Stimulated activated naive CD8-positive, alpha-beta T cell treated with anti-CD3 and anti-CD28 coated beads, Interleukin-15, Interleukin-2, amounts not matched to agents 100 U/mL and 50 U/mL, for 24 hours (primary cell): Measurements from ENCODE around the gene CAND2.

Source experiments
- ATAC-seq: fragments of 150-1000 bp; cut with Tn5 transposase; one replicate; pipeline ENCODE4 v1.10.0; 2021
- DNase-seq: peaks from one replicate; pipeline ENCODE4 v3.0.0; 2021

The CAND2 gene

GRCh38 chr3:12796171-12797123 is at the start of gene CAND2:
Gene CAND2 (plus strand): TSS chr3:12796680. CDS start chr3:12796721, 41 bp downstream.
- ATAC-seq (peak; percentile 65), DNase-seq (peak; percentile 48)

- no peak for DNase-seq
- ATAC-seq = no peak
Measured at GRCh38 chr3:12748477-12748876, 48.0 kb upstream of the CAND2 start.

GRCh38 chr3:12750223-12750622 is 46.3 kb upstream of the CAND2 start:
- ATAC-seq = peak; percentile 21

GRCh38 chr3:12750658-12751071 is 45.8 kb upstream of the CAND2 start:
- ATAC-seq = peak; percentile 91

More at GRCh38 chr3:12750223-12750622, 46.3 kb upstream of the CAND2 start:
- no peak for DNase-seq

GRCh38 chr3:12751571-12751970 is 44.9 kb upstream of the CAND2 start:
- no peak for ATAC-seq
- DNase-seq = no peak

More at GRCh38 chr3:12750658-12751071, 45.8 kb upstream of the CAND2 start:
- peak; percentile 68 for DNase-seq

- ATAC-seq = no peak
- no peak for DNase-seq
Measured at GRCh38 chr3:12752102-12752501, 44.4 kb upstream of the CAND2 start.

- DNase-seq = peak; percentile 25
Measured at GRCh38 chr3:12752809-12753208, 43.7 kb upstream of the CAND2 start.

GRCh38 chr3:12753275-12754028 is 43.0 kb upstream of the CAND2 start:
- ATAC-seq = no peak
- no peak for DNase-seq

More at GRCh38 chr3:12752809-12753208, 43.7 kb upstream of the CAND2 start:
- ATAC-seq = peak; percentile 72

- no peak for ATAC-seq
- no peak for DNase-seq
Measured at GRCh38 chr3:12754313-12754712, 42.2 kb upstream of the CAND2 start.

GRCh38 chr3:12755754-12756153 is 40.7 kb upstream of the CAND2 start:
- no peak for DNase-seq
- ATAC-seq = no peak

- no peak for ATAC-seq
Measured at GRCh38 chr3:12756175-12756574, 40.3 kb upstream of the CAND2 start.

GRCh38 chr3:12756635-12757034 is 39.8 kb upstream of the CAND2 start:
- DNase-seq (no peak), ATAC-seq (no peak)

More at GRCh38 chr3:12756175-12756574, 40.3 kb upstream of the CAND2 start:
- no peak for DNase-seq

- DNase-seq (no peak), ATAC-seq (no peak)
Measured at GRCh38 chr3:12758025-12758781, 38.3 kb upstream of the CAND2 start.

- ATAC-seq = no peak
- no peak for DNase-seq
Measured at GRCh38 chr3:12759097-12759679, 37.3 kb upstream of the CAND2 start, which contains the start of gene TMEM40. Gene TMEM40 (minus strand): TSS chr3:12759259. CDS start chr3:12749832, 9,427 bp downstream.

- peak; percentile 10 for ATAC-seq
- DNase-seq = no peak
Measured at GRCh38 chr3:12759693-12760565, 36.6 kb upstream of the CAND2 start.

GRCh38 chr3:12764171-12764776 is 32.2 kb upstream of the CAND2 start:
- no peak for DNase-seq
- ATAC-seq = no peak

GRCh38 chr3:12766541-12766940 is 29.9 kb upstream of the CAND2 start:
- DNase-seq (no peak), ATAC-seq (no peak)

- DNase-seq (no peak), ATAC-seq (no peak)
Measured at GRCh38 chr3:12768579-12769527, 27.6 kb upstream of the CAND2 start.

- no peak for DNase-seq
- no peak for ATAC-seq
Measured at GRCh38 chr3:12769761-12770160, 26.7 kb upstream of the CAND2 start.
